Thymus (tissue), 11 donors: ENCODE data around the gene TNFRSF1B. TPM values are rescaled to one million over a fixed set of nuclear protein-coding genes. Genes with fewer than 3 reads are reported as not detected.

Source experiments
- DNase-seq, 9 donors: peaks; one replicate each; pipeline ENCODE4 v3.0.0-alpha.2; 2013; ENCODE audit warnings: low spot score in 9 of 9, low read depth in 6 of 9, missing footprints in 1 of 9
- H3K27ac ChIP-seq, 2 donors: one replicate each; pipeline ENCODE4 v1.5.1; 2013; ENCODE audit warnings: control low read depth in 1 of 2, low read depth in 1 of 2, low read length in 1 of 2, mild to moderate bottlenecking in 1 of 2, moderate library complexity in 1 of 2
- H3K27me3 ChIP-seq, 2 donors: one replicate each; pipeline ENCODE4 v1.5.1; 2013; ENCODE audit warnings: low read length in 1 of 2; ENCODE audit not compliant: control insufficient read depth in 2 of 2, insufficient read depth in 1 of 2
- H3K36me3 ChIP-seq, 2 donors: one replicate each; pipeline ENCODE4 v1.5.1; 2013; ENCODE audit warnings: low read length in 1 of 2, mild to moderate bottlenecking in 1 of 2, moderate library complexity in 1 of 2; ENCODE audit not compliant: control insufficient read depth in 2 of 2, insufficient read depth in 2 of 2
- H3K4me1 ChIP-seq, 2 donors: one replicate each; pipeline ENCODE4 v1.5.1; 2013; ENCODE audit warnings: low read length in 2 of 2; ENCODE audit not compliant: control insufficient read depth in 2 of 2, insufficient read depth in 2 of 2
- H3K4me3 ChIP-seq, 2 donors: one replicate each; pipeline ENCODE4 v1.5.1; 2013; ENCODE audit warnings: low read length in 2 of 2, control low read depth in 1 of 2, mild to moderate bottlenecking in 1 of 2
- H3K9me3 ChIP-seq, 2 donors: one replicate each; pipeline ENCODE4 v1.5.1; 2013; ENCODE audit warnings: low read length in 1 of 2, mild to moderate bottlenecking in 1 of 2; ENCODE audit not compliant: control insufficient read depth in 2 of 2, insufficient read depth in 1 of 2
- WGBS: extraction: QIAGEN DNeasy Blood & Tissue Kit; methylation state at CpG from one replicate; pipeline ENCODE4 v1.1.7; 2013; 5-methylcytosine and 5-hydroxymethylcytosine counted together
- polyA plus RNA-seq: library from polyadenylated mRNA; stranded (reverse); fragments of 200-250 nt; gene quantifications from one replicate; pipeline ENCODE4 v1.2.3, GENCODE V29; 2013
- total RNA-seq: library from RNA; stranded (reverse); fragments of 120-200 nt; gene quantifications from one replicate; pipeline ENCODE4 v1.2.4, GENCODE V29; 2013
- donor health status: healthy.

The TNFRSF1B gene
- total and polyA plus RNA-seq, 2 donors = 19.1 to 35.4 TPM

GRCh38 chr1:12177999-12178441 is 11.2 kb downstream of the TNFRSF1B start:
- H3K36me3 ChIP-seq = no peaks in the 10 kb centered on the region
- no peaks in the 10 kb centered on the region for H3K27me3 ChIP-seq
- peak overlapping the region; percentile 61 to 84 for H3K27ac ChIP-seq
- peak in 4 of 9 donors; percentile 38 to 74 (median 49) for DNase-seq
- 44% methylated on average over 14 of the region's 14 CpGs for WGBS
- peaks cover 35 to 74% of the 10 kb centered on the region in 2 donors for H3K4me1 ChIP-seq
- no peak overlapping the region for H3K4me3 ChIP-seq
- no peaks in the 10 kb centered on the region for H3K9me3 ChIP-seq

GRCh38 chr1:12178511-12178910 is 11.7 kb downstream of the TNFRSF1B start:
- 74% methylated on average over 11 of the region's 11 CpGs for WGBS
- peak overlapping the region in 1 of 2 donors; percentile 15 for H3K4me3 ChIP-seq

GRCh38 chr1:12179111-12179519 is 12.3 kb downstream of the TNFRSF1B start:
- no peaks in the 10 kb centered on the region for H3K36me3 ChIP-seq
- peak overlapping the region in 1 of 2 donors; percentile 15 for H3K4me3 ChIP-seq
- H3K9me3 ChIP-seq = no peaks in the 10 kb centered on the region
- H3K4me1 ChIP-seq = peaks cover 31 to 67% of the 10 kb centered on the region in 2 donors
- H3K27me3 ChIP-seq = no peaks in the 10 kb centered on the region
- WGBS = 7% methylated on average over 17 of the region's 17 CpGs
- H3K27ac ChIP-seq = peak overlapping the region; percentile 61 to 84
- DNase-seq = peak in 7 of 9 donors; percentile 25 to 80 (median 44)

More at GRCh38 chr1:12178511-12178910, 11.7 kb downstream of the TNFRSF1B start:
- no peaks in the 10 kb centered on the region for H3K36me3 ChIP-seq
- H3K27me3 ChIP-seq = no peaks in the 10 kb centered on the region
- peaks cover 34 to 69% of the 10 kb centered on the region in 2 donors for H3K4me1 ChIP-seq
- H3K27ac ChIP-seq = peak overlapping the region; percentile 61 to 84
- peak in 1 of 9 donors; percentile 25 for DNase-seq
- H3K9me3 ChIP-seq = no peaks in the 10 kb centered on the region

GRCh38 chr1:12179676-12180075 is 12.9 kb downstream of the TNFRSF1B start:
- peaks cover 0 to 1% of the 10 kb centered on the region in 2 donors for H3K9me3 ChIP-seq
- DNase-seq = no peak
- H3K27me3 ChIP-seq = no peaks in the 10 kb centered on the region
- H3K36me3 ChIP-seq = no peaks in the 10 kb centered on the region
- no peak overlapping the region for H3K4me3 ChIP-seq
- WGBS = 96% methylated on average over 8 of the region's 8 CpGs
- peaks cover 26 to 66% of the 10 kb centered on the region in 2 donors for H3K4me1 ChIP-seq
- H3K27ac ChIP-seq = peak overlapping the region; percentile 52 to 56

- no peak overlapping the region for H3K4me3 ChIP-seq
- DNase-seq = no peak
- no peaks in the 10 kb centered on the region for H3K36me3 ChIP-seq
- H3K9me3 ChIP-seq = peaks cover 0 to 5% of the 10 kb centered on the region in 2 donors
- peaks cover 22 to 66% of the 10 kb centered on the region in 2 donors for H3K4me1 ChIP-seq
- no peaks in the 10 kb centered on the region for H3K27me3 ChIP-seq
- H3K27ac ChIP-seq = peak overlapping the region; percentile 17 to 68
- WGBS = 85% methylated on average over 10 of the region's 10 CpGs
Observed at GRCh38 chr1:12180315-12180714, 13.5 kb downstream of the TNFRSF1B start.

GRCh38 chr1:12180903-12181302 is 14.1 kb downstream of the TNFRSF1B start:
- H3K4me1 ChIP-seq = peaks cover 22 to 64% of the 10 kb centered on the region in 2 donors
- H3K27me3 ChIP-seq = no peaks in the 10 kb centered on the region
- no peak overlapping the region for H3K4me3 ChIP-seq
- DNase-seq = no peak
- peak overlapping the region; percentile 17 to 68 for H3K27ac ChIP-seq
- H3K36me3 ChIP-seq = no peaks in the 10 kb centered on the region
- 94% methylated on average over 7 of the region's 7 CpGs for WGBS
- peaks cover 0 to 5% of the 10 kb centered on the region in 2 donors for H3K9me3 ChIP-seq

- Histone ChIP-seq H3K4me3 (no peak overlapping the region), H3K9me3 (peaks cover 0 to 5% of the 10 kb centered on the region in 2 donors), H3K27me3 (no peaks in the 10 kb centered on the region), H3K36me3 (no peaks in the 10 kb centered on the region), H3K27ac (no peak overlapping the region), H3K4me1 (peaks cover 22 to 65% of the 10 kb centered on the region in 2 donors)
- 97% methylated on average over 7 of the region's 7 CpGs for WGBS
- DNase-seq = no peak
Observed at GRCh38 chr1:12181568-12181967, 14.8 kb downstream of the TNFRSF1B start.

GRCh38 chr1:12182410-12182984 is 15.7 kb downstream of the TNFRSF1B start:
- Histone ChIP-seq H3K9me3 (peaks cover 0 to 5% of the 10 kb centered on the region in 2 donors), H3K4me3 (no peak overlapping the region), H3K36me3 (no peaks in the 10 kb centered on the region), H3K27me3 (no peaks in the 10 kb centered on the region), H3K4me1 (peaks cover 22 to 58% of the 10 kb centered on the region in 2 donors), H3K27ac (peak overlapping the region in 1 of 2 donors; percentile 26)
- 94% methylated on average over 4 of the region's 4 CpGs for WGBS
- DNase-seq = no peak

- Histone ChIP-seq H3K27ac (peak overlapping the region in 1 of 2 donors; percentile 25), H3K36me3 (no peaks in the 10 kb centered on the region), H3K4me3 (no peak overlapping the region), H3K27me3 (no peaks in the 10 kb centered on the region), H3K9me3 (peaks cover 0 to 5% of the 10 kb centered on the region in 2 donors), H3K4me1 (peaks cover 16 to 50% of the 10 kb centered on the region in 2 donors)
- DNase-seq = no peak
- WGBS = 92% methylated on average over 7 of the region's 7 CpGs
Observed at GRCh38 chr1:12183095-12183794, 16.5 kb downstream of the TNFRSF1B start.
